SK-N-SH (cell line): ENCODE results near the gene NCR1. TPM values are rescaled to one million over a fixed set of nuclear protein-coding genes. Genes with fewer than 3 reads are reported as not detected.
"Not testable (repeated sequence)": the region's sequence is repeated elsewhere in the genome, so short reads cannot be mapped to it uniquely, and the experiment has no call there.

ENCODE experiments used
- CTCF ChIA-PET: fragments of 300-600, 350-600 bp; formaldehyde crosslinking; extraction: SDS; loops from one replicate; lab custom pipeline; 2021; lab: Yijun Ruan, JAX
- POLR2A ChIA-PET: fragments of 350-600 bp; sonication (Branson Sonifier 250); formaldehyde crosslinking; extraction: SDS; loops from one replicate; lab custom pipeline; 2020; ENCODE audit warnings: antibody characterized with exemption, inconsistent platforms; lab: Yijun Ruan, JAX
- DNase-seq: peaks from one replicate; pipeline ENCODE4 v3.0.0; 2012
- H2AFZ ChIP-seq: fragments of 200-600 bp; sonication (generic); 2 replicates; pipeline ENCODE4 v1.8.1; 2016; ENCODE audit warnings: antibody characterized with exemption, mild to moderate bottlenecking, low read depth
- H3F3A ChIP-seq: fragments of 200-600 bp; sonication (generic); replicated peaks from 2 replicates; pipeline ENCODE3; 2016; ENCODE audit warnings: antibody characterized with exemption, mild to moderate bottlenecking; ENCODE audit not compliant: insufficient read depth
- H3K27ac ChIP-seq, 2 experiments: fragments of 200-500 bp in 1 of 2; fragments of 200-600 bp in 1 of 2; sonication (Bioruptor generic) in 1 of 2; sonication (generic), shearing (Covaris generic) in 1 of 2; 2 replicates each; pipeline versions ENCODE4 v1.5.1 to v1.6.1; 2014 to 2016; ENCODE audit warnings: low read depth in 2 of 2, inconsistent platforms in 1 of 2, low read length in 1 of 2, mild to moderate bottlenecking in 1 of 2, mixed read lengths in 1 of 2
- H3K27me3 ChIP-seq: fragments of 200-600 bp; sonication (generic), shearing (Covaris generic); 2 replicates; pipeline ENCODE4 v1.6.1; 2016; ENCODE audit warnings: mixed run types; ENCODE audit not compliant: insufficient read depth
- H3K36me3 ChIP-seq, 2 experiments: fragments of 200-500 bp in 1 of 2; fragments of 200-600 bp in 1 of 2; sonication (Bioruptor generic) in 1 of 2; sonication (generic) in 1 of 2; replicated peaks in 1 of 2; 2 replicates each; pipeline versions ENCODE3 to v1.5.1; 2014 to 2016; ENCODE audit warnings: low read length in 1 of 2, mild to moderate bottlenecking in 1 of 2; ENCODE audit not compliant: insufficient read depth in 2 of 2, control insufficient read depth in 1 of 2
- H3K4me1 ChIP-seq, 2 experiments: fragments of 200-500 bp in 1 of 2; fragments of 200-600 bp in 1 of 2; sonication (Bioruptor generic) in 1 of 2; sonication (generic), shearing (Covaris generic) in 1 of 2; 2 replicates each; pipeline versions ENCODE4 v1.5.1 to v1.6.1; 2014 to 2016; ENCODE audit warnings: low read depth in 1 of 2, low read length in 1 of 2, mixed run types in 1 of 2; ENCODE audit not compliant: insufficient read depth in 2 of 2, control insufficient read depth in 1 of 2
- H3K4me2 ChIP-seq: fragments of 200-600 bp; sonication (generic), shearing (Covaris generic); 2 replicates; pipeline ENCODE4 v1.6.1; 2017; ENCODE audit warnings: mixed run types
- H3K4me3 ChIP-seq, 2 experiments: fragments of 200-500 bp in 1 of 2; fragments of 200-600 bp in 1 of 2; sonication (Bioruptor generic) in 1 of 2; sonication (generic), shearing (Covaris generic) in 1 of 2; 2 replicates each; pipeline versions ENCODE4 v1.5.1 to v1.8.1; 2014 to 2016; ENCODE audit warnings: low read depth in 2 of 2, inconsistent platforms in 1 of 2, low read length in 1 of 2, mild to moderate bottlenecking in 1 of 2, mixed read lengths in 1 of 2, moderate library complexity in 1 of 2
- H3K79me2 ChIP-seq: fragments of 200-600 bp; sonication (generic); 2 replicates; pipeline ENCODE4 v1.8.1; 2017; ENCODE audit warnings: mild to moderate bottlenecking; ENCODE audit not compliant: insufficient read depth
- H3K9ac ChIP-seq: fragments of 200-600 bp; sonication (generic); 2 replicates; pipeline ENCODE4 v1.6.1; 2017; ENCODE audit warnings: mixed run types
- H3K9me2 ChIP-seq: fragments of 200-600 bp; sonication (generic); 2 replicates; pipeline ENCODE4 v1.6.1; 2017; ENCODE audit warnings: mixed run types
- H3K9me3 ChIP-seq: fragments of 200-600 bp; sonication (generic); 2 replicates; pipeline ENCODE4 v1.6.1; 2017; ENCODE audit warnings: mixed run types, mild to moderate bottlenecking, moderate library complexity
- H4K20me1 ChIP-seq: fragments of 200-600 bp; sonication (generic); 2 replicates; pipeline ENCODE4 v1.6.1; 2017; ENCODE audit warnings: mild to moderate bottlenecking, mixed run types; ENCODE audit not compliant: insufficient read depth
- CTCF ChIP-seq: fragments of 200-600 bp; sonication (generic); IDR thresholded peaks from 2 replicates; pipeline ENCODE4 v1.6.1; 2017; ENCODE audit warnings: antibody characterized with exemption, mild to moderate bottlenecking, moderate library complexity
- GABPA ChIP-seq: IDR thresholded peaks from 2 replicates; pipeline ENCODE4 v1.4.0; 2012; ENCODE audit warnings: low read depth, mild to moderate bottlenecking
- JUND ChIP-seq: IDR thresholded peaks from 2 replicates; pipeline ENCODE4 v1.4.0; 2012
- MEF2A ChIP-seq: IDR thresholded peaks from 2 replicates; pipeline ENCODE4 v1.4.0; 2012; ENCODE audit warnings: low read depth, borderline replicate concordance
- REST ChIP-seq: IDR thresholded peaks from 2 replicates; pipeline ENCODE4 v1.6.1; 2012; ENCODE audit warnings: mild to moderate bottlenecking, low read depth, low read length, moderate library complexity
- RXRA ChIP-seq: IDR thresholded peaks from 2 replicates; pipeline ENCODE4 v1.4.0; 2012; ENCODE audit warnings: low read depth, mild to moderate bottlenecking, borderline replicate concordance
- YY1 ChIP-seq: IDR thresholded peaks from 2 replicates; pipeline ENCODE4 v1.4.0; 2012; ENCODE audit warnings: low read depth, mild to moderate bottlenecking
- WGBS: methylation state at CpG from one replicate; pipeline ENCODE4 v1.1.6; 2017; ENCODE audit warnings: low lambda C conversion rate; 5-methylcytosine and 5-hydroxymethylcytosine counted together
- polyA plus RNA-seq, 3 experiments: library from polyadenylated mRNA; depleted of rRNA; stranded (reverse); fragments of >200 nt; gene quantifications; 2 replicates each; pipeline ENCODE4 v1.2.3, GENCODE V29; 2012

Gene NCR1
- polyA plus RNA-seq, 1 of the 3 experiments (the other 2 are of a cell fraction) = not detected

DNA sequence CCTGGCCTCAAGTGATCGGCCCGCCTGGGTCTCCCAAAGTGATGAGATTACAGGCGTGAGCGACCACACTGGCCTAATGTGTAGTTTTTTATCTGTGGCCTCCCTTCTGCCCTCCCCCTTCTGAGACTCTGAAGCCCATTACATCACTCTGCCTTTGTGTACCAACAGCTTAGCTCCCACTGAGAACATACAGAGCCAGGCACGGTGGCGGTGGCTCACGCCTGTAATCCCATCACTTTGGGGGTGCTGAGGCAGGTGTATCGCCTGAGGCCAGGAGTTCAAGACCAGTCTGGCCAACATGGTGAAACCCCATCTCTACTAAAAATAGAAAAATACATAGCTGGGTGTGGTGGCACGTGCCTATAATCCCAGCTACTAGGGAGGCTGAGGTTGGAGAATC lies 12.6 kb downstream of the NCR1 start (continued):
- TF ChIP-seq REST (no peak), RXRA (no peak), CTCF (no peak), MEF2A (no peak), GABPA (no peak), YY1 (no peak), JUND (no peak)

DNA sequence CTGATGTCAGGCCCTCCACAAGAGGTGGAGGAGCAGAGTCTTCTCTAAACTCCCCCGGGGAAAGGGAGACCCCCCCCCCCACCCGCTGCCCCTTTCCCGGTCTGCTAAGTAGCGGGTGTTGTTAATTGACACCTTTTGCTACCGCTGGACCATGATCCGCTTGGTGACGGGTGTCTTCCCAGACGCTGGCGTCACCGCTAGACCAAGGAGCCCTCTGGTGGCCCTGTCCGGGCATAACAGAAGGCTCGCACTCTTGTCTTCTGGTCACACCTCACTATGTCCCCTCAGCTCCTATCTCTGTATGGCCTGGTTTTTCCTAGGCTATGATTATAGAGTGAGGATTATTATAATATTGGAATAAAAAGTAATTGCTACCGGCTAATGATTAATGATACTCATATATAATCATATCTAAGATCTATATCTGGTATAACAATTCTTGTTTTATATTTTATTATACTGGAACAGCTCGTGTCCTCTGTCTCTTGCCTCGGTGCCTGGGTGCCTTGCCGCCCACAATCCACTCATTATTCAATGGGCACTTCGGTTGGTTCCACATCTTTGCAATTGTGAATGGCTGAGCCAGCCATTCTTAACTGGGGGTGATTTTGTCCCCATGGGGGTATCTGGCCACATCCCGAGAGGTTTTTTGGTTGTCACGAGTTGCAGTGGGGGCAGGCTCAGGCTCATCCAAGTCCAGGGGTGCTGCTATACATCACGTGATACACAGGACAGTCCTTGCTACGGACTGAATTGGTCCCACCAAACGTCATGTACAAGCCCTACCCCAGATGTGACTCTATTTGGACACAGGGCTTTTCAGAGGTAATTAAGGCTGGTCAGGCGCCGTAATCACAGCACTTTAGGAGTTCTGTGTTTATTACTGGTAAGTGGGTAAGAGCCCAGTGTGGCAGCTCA lies 14.0 kb downstream of the NCR1 start:
- H3K4me2 ChIP-seq, POLR2A ChIA-PET, H3K4me1 ChIP-seq, H3K36me3 ChIP-seq, DNase-seq, H3K9ac ChIP-seq, H3K27ac ChIP-seq, H3K4me3 ChIP-seq, H3K9me3 ChIP-seq, H3F3A ChIP-seq, H2AFZ ChIP-seq, H3K79me2 ChIP-seq, H3K9me2 ChIP-seq, CTCF ChIA-PET, H4K20me1 ChIP-seq: not testable (repeated sequence)
- peak; percentile 55 for TF ChIP-seq CTCF
- 4% methylated on average over 21 of the region's 24 CpGs for WGBS
- H3K27me3 ChIP-seq = peaks cover 78% of the 10 kb centered on the region
